Germinal center (tissue), 1 donor: ENCODE results near the gene TMEM40.
"Not testable (repeated sequence)": the region's sequence is repeated elsewhere in the genome, so short reads cannot be mapped to it uniquely, and the experiment has no call there.

Source experiments
- DNase-seq: peaks from one replicate; pipeline ENCODE4 v3.0.0; 2012; ENCODE audit warnings: mixed read lengths, low spot score

Gene TMEM40

DNA sequence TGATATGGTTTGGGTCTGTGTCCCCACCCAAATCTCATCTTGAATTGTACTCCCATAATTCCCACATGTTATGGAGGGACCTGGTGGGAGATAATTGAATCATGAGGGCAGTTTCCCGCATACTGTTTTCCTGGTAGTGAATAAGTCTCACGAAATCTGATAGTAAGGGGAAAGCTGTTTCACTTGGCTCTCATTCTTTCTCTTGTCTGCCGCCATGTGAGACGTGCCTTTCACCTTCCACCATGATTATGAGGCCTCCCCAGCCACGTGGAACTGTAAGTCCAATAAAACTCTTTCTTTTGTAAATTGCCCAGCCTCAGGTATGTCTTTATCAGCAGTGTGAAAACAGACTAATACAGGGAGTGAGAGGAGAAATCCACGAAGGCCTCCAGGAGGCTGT, 16.9 kb upstream of the TMEM40 start:
- not testable (repeated sequence) for DNase-seq

DNA sequence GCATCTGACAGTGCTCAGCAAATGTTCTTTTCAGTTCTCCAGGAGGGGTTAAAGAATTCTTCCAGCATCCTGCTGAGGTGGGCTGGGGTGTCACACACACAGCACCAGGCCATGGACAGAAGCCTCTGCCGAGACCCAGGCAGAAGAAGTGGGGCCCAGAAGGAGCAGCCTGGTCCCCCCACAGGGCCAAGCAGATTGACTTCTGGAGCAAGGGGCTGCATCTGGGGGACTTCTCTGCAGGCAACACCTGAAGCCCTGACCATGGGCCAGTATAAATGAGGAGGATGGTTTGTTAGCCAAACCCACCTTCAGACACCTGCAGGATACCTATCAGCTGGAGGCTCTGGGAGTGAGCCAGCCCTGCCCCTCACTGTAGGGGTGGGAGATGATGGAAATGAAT, 16.2 kb upstream of the TMEM40 start:
- no peak for DNase-seq

DNA sequence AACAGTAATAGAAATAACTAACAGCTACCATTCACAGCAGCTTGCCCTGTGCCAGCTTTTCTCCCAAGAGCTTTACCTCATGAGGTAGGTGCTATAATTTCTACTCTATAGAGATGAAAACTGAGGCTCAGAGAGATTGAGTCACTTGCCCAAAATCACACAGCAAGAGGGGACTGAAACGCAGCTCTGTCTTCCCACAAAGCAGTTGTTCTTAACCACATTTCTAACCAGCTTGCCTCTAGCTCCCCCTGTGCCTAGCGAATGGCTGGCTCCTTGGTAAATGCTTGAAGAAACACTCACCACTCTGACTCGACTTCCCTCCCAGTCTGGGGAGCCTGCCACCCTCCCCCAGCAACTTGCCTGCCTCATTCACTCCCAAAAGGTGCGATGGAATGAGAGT, 15.6 kb upstream of the TMEM40 start:
- no peak for DNase-seq

DNA sequence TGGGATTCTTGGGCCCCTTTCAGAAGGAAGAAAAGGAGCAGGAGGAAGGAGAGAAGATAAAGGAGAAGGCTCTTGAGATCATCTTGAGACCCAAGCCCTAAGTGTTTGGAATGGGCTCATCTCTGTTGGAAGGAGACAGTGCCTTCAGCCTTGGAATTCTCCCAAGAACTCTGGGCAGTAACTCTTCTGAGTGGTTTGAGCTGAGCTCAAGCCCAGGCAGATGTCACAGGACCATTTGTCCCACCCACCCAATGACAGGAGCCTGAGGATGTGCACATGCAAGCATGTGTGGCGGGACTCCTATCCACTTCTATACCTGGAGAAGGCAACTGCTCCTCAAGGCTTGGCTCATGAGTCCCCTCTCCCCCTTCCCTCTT, 14.6 kb upstream of the TMEM40 start:
- DNase-seq: no peak

DNA sequence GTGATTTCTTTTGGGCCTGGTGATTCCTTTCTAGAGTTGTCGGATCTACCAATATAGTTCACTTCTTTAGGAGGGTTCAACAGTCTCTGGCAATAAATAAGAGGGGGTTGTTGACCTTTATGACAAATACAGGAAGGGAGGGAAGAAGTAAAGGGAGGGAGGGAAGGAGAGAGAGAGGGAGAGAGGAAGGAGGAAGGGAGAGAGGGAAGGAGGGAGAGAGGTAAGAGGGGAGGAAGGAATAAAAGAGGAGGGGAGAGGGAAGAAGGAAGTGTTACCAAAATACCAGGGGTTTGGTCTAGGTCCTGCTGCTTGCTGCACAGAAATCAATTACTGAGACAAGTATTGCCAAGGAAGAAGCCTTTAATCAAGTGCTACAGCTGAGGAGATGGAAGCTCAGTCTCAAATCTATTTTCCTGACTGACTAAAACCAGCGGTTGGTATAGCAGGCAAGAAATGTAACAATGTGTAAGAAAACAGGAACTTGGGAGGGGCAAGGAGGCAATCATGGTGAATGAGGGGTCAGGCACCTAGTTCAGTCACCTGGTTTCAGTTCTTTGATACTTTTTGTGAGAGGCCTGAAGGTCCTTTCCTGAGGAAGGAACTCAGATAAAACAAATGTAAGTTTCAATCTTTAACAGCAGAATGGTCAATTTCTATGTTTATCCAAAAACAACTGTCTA, 14.1 kb upstream of the TMEM40 start:
- no peak for DNase-seq

DNA sequence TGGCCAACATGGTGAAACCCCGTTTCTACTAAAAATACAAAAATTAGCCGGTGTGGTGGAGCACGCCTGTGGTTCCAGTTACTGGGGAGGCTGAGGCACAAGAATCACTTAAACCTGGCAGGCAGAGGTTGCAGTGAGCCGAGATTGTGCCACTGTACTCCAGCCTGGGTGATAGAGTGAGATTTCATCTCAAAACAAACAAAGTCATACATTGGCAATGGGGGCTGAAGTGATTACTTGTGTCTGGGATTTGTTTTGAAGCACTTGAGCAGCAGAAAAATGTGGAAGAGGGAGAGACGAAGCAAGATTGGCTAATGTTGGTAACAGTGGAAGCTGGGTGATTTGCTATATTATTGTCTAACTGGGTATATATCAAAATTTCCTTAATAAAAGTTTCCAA, 13.4 kb upstream of the TMEM40 start:
- no peak for DNase-seq

DNA sequence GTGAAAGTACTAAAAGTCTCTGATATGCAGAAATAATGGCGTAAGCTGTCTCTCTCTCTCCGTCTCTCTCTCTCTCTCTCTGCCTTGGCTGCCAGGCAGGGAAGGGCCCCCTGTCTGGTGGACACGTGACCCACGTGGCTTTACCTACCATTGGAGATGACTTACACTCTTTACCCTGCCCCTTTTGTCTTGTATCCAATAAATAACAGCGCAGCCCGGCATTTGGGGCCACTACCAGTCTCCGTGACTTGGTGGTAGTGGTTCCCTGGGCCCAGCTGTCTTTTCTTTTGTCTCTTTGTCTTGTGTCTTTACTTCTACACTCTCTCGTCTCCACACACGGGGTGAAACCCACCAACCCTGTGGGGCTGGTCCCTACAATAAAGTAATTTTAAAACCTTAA, 12.2 kb upstream of the TMEM40 start:
- DNase-seq: no peak

DNA sequence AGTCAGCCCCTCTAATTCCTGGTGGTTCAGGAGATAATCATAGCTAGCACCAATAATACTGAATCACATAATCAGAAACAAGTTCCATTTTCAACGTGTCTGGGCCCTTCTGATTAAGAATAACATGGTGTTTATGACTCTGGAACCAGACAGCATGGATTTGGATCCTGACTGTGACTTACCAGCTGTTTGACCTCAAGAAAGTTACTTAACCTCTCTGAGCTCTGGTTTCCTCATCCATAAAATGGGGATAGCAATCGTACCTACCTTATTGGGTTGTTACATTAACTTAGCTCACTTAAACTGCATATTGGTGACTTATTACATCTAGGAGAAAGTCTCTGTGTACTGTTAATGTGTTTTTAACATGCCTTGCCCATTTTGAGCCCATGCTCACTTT, 10.7 kb upstream of the TMEM40 start:
- no peak for DNase-seq

DNA sequence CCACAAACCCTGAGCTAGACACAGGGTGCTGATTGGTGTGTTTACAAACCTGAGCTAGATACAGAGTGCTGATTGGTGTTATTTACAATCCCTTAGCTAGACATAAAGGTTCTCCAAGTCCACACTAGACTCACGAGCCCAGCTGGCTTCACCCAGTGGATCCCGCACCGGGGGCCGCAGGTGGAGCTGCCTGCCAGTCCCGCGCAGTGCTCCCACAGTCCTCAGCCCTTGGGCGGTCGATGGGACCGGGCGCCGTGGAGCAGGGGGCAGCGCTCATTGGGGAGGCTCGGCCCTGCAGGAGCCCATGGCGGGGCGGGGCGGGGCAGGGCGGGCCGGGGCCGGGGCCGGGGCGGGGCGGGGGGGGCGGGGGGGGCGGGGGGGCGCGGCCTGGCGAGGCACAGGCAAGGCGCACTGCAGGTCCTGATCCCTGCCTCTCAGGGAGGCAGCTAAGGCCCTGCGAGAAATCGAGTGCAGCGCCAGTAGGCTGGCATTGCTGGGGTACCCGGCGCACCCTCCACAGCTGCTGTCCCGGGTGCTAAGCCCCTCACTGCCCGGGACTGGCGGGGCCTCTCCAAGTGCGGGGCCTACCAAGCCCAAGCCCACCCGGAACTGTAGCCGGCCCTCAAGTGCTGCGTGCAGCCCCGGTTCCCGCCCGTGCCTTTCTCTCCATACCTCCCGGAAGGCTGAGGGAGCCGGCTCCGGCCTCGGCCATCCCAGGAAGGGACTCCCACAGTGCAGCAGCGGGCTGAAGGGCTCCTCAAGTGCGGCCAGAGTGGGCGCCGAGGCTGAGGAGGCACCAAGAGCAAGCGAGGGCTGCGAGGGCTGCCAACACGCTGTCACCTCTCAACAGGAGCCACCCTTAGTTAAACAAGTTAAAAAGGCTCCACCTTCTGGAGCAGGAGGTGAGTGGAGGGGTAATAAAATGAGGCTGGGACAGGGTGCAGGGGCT, 9.8 kb upstream of the TMEM40 start:
- no peak for DNase-seq

DNA sequence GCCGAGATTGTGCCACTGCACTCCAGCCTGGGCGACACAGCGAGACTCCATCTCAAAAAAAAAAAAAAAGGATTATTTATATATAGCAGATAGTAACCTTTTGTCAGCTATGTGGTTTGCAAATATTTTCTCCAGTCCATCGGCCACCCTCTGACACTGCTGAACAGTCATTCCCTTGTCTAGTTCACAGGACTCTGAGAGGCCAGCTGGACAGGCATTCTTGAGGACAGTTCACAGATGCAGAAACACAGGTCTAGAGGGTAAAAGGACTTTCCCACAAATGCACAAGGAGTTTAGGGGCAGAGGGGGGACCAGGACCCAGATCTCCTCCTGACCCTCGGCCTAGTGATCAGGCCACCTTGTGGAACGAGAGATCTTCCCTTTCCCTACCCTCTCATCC, 7.5 kb upstream of the TMEM40 start:
- DNase-seq: no peak

DNA sequence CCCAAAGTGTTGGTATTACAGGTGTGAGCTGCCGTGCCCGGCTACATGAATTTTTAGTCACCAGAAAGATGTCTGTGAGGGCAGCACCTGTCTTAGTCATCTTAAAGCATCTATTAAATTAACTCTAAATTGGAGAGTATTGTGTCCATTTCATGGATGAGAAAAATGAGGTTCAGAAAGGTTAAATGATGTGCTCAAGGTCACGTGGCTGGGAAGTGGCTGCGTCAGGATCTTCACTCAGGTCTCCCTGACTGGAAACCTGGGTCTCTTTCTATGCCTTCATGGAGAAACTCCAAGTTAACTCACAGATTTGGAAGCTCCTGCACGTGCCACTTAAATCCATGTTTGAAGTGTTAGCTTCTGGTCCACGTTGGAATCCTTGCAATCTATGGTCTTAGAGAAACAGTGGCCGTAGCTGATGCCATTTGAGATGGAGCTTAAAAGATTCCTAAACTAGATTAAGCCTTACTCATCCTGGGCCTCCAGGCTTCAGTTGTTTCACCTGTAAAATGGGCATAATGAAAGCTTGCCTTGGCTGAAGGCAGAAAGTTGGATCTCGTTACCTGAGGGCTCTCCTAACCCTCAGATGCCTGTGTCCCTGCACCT, 5.2 kb upstream of the TMEM40 start:
- DNase-seq: no peak

DNA sequence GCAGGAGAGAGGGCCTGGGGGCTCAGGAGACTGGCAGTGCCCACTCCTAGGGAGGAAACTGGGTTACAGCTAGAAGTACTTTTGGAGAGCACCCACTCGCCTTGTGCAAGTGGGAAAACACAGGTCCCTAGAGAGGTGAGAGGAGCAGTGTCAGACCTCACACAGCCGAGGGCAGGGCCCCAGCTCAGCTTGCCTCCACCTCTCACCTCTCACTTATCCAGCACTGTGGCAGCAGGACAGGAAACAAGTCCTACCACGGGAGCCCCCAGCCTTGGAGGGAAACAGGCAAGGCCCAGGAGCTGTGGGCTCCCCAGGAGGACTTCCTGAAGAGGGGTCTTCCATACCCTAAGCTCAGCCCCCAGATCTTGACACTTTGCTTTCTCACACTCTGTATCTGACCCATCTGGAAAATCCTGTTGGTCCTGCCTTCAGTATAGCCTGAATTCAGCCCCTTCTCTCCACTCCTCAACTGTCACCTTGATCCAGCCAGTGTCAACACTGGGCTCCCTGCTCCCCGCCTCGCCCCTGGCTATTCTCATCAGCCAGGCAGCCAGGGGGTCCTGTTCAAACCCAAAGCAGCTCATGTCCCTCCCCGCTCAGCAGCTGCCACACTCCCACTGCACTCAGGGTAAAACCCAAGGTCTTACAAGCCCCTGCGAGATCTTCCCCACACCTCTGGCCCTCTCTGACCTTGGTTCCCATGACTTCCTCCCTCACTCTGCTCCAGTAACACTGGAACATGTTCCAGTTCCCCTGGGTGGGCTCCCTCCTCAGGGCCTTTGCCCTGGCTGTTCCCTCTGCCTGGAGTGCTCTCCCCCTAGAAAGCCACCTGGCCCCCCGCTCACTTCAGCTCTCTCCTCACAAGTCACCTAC, 870 bp upstream of the TMEM40 start:
- DNase-seq: no peak

DNA sequence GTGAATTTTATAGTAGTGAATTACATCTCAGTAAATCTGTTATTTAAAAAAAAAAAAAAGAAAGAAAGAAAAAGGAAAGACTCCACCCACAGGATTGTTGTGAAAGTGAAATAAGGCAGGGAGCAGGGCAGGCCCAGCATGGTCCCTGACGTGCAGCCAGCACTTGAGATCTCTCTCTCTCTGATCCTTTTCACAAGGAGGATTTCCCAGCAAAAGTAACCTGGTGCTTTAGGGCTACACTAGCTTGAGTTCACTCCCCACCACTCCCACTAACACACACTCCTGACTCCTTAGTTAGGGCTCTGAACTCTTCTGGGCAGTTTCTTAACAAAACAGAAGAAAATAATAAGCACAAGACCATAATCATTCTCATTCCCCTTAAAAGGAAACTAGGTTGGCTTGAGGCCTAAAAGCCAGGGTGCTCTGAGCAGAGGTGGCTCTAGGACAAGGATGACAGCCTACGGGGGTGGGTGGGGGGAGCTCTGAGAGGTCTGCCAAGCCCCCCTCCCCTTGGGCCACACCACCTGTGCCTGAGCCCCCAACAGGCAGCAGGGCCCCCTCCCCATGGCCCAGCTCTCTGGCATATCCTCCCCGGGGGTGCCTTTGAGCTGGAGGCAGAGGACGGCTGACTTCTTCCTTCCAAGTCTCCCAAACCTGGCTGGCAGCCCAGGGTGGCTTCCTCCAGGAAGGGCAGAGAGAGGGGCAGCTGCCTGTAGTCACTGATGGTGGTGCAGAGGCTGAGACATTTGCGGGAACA, 856 bp downstream of the TMEM40 start:
- no peak for DNase-seq

DNA sequence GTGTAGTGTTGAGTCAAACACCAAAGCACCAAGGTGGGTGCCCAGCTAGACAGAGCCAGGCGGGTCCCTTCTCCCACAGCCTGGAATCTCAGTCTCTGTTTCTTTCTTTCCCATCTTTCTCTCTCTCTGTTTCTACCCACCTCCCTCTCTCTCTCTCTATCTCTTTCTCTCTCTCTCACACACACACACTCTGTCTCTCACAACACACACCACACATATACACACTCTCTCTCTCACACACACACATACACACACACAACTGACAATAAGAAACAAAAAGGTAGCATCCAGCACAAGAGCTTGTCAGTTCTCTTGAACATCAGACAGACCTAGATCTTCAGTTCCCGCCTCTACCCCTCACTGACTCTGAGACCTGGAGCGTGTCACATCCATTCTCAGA, 2.4 kb downstream of the TMEM40 start:
- DNase-seq: no peak

DNA sequence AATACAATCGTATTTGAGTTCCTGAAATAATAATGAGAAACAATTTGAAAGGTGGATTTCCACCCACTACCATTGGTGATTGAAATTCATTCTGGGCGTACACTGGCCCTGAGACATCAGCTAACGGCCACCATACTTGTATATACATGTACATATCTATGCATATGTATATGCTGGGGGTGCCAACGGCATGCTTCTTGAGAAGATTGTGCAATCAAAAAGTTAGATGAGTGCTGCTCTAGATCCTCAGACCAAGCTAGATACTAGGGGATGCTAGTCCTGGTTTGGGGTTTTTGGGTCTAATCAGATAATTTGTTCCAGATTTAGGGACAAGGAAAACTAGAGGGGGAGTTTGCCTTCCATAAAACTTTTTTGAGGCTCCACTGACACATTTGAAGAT, 2.9 kb downstream of the TMEM40 start:
- no peak for DNase-seq

DNA sequence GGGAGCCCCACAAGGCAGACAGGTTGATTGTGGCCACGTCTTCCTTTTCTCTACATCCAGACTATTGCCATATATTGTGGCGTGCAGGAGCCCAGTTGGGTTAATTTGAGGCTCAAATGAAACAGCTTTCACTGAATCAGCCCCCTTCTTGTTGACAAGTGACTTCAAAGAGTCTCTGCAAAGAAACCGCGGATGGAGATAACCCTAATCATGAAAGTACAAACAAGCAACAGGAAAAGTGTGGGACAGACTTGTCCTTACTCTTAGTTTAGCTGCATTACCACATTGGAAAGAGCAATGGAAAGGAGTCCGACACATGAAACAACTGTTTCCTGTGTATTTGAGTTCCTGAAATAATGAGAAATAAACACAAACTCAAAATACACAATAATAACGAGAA, 3.3 kb downstream of the TMEM40 start:
- no peak for DNase-seq

DNA sequence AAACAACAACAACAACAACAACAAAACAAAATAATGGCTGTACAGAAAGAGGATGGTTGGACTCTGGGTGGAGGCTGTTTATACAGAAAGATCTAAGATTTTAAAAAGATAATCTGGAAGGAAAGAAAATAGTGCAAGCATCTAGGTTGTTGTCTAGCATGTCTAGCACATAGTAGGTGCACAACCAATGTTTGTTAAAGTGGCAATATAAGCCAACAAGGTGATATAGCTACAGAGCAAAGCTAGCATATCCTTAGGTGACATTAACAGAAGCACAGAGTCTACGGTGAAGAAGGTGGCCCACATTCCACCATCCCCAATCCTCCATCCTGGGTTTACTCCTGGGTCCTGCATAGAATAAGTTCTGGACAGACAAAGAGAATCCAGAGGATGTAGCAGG, 4.7 kb downstream of the TMEM40 start:
- no peak for DNase-seq

DNA sequence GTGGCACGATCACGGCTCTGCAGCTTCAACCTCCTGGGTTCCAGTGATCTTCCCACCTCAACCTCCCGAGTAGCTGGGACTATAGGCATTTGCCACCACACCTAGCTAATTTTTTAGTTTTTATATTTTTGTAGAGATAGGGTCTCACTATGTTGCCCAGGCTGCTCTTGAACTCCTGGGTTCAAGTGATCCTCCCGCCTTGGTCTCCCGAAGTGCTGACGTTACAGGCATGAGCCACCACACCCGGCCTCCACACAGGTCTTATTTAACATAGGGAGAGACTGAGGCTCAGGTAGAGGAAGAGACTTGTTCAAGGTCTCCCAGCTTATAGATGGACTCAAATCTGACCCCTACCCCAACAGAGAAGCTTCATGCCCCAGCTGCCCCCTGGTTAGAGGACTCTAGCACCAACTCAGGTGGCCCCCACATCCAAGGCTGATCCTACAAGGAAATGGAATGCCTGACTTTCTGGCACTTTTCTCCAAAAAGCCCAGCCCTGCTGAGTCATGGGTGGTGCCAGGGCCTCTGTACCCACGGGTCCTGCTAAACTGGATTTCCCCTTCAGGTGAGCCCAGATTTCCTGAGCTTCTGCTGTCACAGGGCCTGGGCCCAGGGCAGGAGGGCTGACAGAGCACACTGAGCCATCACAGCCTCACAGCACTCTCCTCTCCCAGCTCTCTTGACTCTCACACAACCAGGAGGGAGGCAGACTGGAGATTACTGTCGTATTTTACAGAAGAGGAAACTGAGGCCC, 5.6 kb downstream of the TMEM40 start:
- DNase-seq: no peak

DNA sequence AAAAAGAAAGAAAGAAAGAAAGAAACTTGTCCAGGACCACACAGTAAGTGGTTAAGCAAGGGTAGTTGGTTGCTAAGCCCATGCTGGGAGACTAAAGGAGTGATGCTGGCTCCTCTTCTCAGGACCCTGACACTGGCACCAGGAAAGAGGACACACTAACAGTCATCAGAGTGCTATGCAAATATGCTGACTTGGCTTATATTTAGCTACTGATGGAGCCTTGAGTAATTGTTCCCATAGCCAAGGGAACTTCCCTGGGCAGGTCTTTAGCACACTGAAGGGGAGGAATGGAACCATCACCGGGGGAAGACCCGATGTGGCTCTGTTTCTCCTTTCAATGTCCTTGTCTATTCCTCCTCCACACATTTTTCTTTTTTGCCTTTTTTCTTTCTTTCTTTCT, 6.2 kb downstream of the TMEM40 start:
- no peak for DNase-seq

DNA sequence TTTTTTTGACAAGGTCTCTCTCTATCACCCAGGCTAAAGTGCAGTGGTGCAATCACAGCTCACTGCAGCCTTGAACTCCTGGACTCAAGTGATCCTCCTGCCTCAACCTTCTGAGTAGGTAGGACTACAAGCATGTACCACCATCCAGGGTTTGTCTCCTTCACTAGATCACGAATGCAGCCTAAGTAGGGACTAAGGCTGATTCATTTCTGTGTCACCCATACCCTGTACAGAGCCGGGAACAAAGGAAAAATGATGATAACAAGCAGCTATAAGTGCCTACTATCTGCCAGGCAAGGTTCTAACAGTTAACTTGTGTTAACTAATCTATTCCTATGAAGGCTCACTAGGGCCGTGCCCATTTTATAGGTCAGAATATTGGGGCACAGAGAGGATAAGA, 7.0 kb downstream of the TMEM40 start:
- DNase-seq: no peak

DNA sequence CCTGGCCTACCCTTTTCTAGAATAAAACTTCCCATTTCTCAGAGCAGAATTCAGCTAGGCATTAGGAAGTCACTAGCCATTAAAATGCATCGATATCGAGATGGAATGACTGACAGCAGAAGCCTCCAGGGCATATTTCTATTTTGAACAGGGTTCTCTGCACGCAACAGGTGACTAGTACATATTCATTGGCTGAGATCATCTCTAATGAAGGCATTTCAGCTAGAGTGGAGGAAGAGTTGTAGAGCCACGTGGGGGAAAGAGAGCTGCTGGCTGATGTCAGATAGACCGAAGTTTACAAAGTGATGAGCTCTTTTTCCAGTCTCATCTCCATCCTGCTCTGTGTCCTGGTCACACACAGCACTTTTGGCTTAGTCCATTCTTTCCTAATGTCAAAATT, 7.5 kb downstream of the TMEM40 start:
- no peak for DNase-seq
